ENCODE measurements around the gene ZMIZ2. TPM values are rescaled to one million over a fixed set of nuclear protein-coding genes. Genes with fewer than 3 reads are reported as not detected.

The ZMIZ2 gene
- total and polyA plus RNA-seq, 4 donors: 4.4 to 11.6 (median 7.7) TPM

- Histone ChIP-seq H3K4me1 (ENCODE audit: control insufficient read depth in 4 of 4, insufficient read depth in 4 of 4, low read length in 3 of 4) (peaks cover 9 to 57% (median 48%) of the 10 kb centered on the region in 4 donors), H3K27me3 (ENCODE audit: control insufficient read depth in 4 of 4, insufficient read depth in 4 of 4, low read length in 3 of 4) (no peaks in the 10 kb centered on the region), H3K36me3 (ENCODE audit: control insufficient read depth in 4 of 4, insufficient read depth in 3 of 4, low read depth in 1 of 4, low read length in 3 of 4) (peaks cover 9 to 56% (median 14%) of the 10 kb centered on the region in 4 donors), H3K9me3 (ENCODE audit: control insufficient read depth in 4 of 4, low read length in 3 of 4) (no peaks in the 10 kb centered on the region), H3K4me3 (ENCODE audit: low read depth in 1 of 3, low read length in 3 of 3) (no peak overlapping the region), H3K27ac (ENCODE audit: low read depth in 1 of 2, low read length in 2 of 2) (peak overlapping the region in 1 of 2 donors; percentile 56), H3K9ac (ENCODE audit: low read depth in 1 of 2, low read length in 2 of 2) (no peak overlapping the region)
- WGBS: 84% methylated on average over 17 of the region's 17 CpGs
- no peak for DNase-seq (ENCODE audit: low spot score)
- TF ChIP-seq ATF3 (IDR thresholded peaks at IDR 0.05) (no peak), HNF4A (conservative IDR thresholded peaks at IDR 0.05) (no peak), JUND (IDR thresholded peaks at IDR 0.05) (no peak), GABPA (IDR thresholded peaks at IDR 0.05 in 1 of 2, conservative IDR thresholded peaks at IDR 0.05 in 1 of 2) (no peak), MAX (IDR thresholded peaks at IDR 0.05) (no peak), HNF4G (IDR thresholded peaks at IDR 0.05) (no peak), RAD21 (IDR thresholded peaks at IDR 0.05) (no peak), FOXA2 (IDR thresholded peaks at IDR 0.05) (no peak), EGR1 (IDR thresholded peaks at IDR 0.05; ENCODE audit: low read depth in 2 of 2) (no peak), TAF1 (conservative IDR thresholded peaks at IDR 0.05) (no peak), NR2F2 (IDR thresholded peaks at IDR 0.05) (no peak), YY1 (IDR thresholded peaks at IDR 0.05) (no peak), SP1 (IDR thresholded peaks at IDR 0.05) (no peak)
- TF ChIP-seq, protein P1, sequence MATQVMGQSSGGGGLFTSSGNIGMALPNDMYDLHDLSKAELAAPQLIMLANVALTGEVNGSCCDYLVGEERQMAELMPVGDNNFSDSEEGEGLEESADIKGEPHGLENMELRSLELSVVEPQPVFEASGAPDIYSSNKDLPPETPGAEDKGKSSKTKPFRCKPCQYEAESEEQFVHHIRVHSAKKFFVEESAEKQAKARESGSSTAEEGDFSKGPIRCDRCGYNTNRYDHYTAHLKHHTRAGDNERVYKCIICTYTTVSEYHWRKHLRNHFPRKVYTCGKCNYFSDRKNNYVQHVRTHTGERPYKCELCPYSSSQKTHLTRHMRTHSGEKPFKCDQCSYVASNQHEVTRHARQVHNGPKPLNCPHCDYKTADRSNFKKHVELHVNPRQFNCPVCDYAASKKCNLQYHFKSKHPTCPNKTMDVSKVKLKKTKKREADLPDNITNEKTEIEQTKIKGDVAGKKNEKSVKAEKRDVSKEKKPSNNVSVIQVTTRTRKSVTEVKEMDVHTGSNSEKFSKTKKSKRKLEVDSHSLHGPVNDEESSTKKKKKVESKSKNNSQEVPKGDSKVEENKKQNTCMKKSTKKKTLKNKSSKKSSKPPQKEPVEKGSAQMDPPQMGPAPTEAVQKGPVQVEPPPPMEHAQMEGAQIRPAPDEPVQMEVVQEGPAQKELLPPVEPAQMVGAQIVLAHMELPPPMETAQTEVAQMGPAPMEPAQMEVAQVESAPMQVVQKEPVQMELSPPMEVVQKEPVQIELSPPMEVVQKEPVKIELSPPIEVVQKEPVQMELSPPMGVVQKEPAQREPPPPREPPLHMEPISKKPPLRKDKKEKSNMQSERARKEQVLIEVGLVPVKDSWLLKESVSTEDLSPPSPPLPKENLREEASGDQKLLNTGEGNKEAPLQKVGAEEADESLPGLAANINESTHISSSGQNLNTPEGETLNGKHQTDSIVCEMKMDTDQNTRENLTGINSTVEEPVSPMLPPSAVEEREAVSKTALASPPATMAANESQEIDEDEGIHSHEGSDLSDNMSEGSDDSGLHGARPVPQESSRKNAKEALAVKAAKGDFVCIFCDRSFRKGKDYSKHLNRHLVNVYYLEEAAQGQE (IDR thresholded peaks at IDR 0.05): no peak
Measured at GRCh38 chr7:44765579-44766415, 17.1 kb downstream of the ZMIZ2 start.

DNA sequence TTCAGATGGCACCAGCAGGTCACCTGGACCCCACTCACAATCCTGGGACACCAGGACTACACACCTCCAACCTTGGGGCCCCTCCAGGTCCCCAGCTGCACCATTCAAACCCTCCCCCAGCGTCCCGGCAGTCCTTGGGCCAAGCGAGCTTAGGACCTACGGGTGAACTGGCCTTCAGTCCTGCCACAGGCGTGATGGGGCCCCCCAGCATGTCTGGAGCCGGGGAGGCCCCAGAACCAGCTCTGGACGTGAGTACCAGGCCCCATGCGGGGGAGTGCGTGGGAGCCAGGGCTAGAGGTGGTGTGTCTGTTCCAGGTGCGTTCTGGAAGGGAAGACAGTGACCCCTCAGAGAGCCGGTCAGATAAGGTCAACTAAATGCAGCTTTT lies 17.8 kb downstream of the ZMIZ2 start:
- no peak for DNase-seq (ENCODE audit: low spot score)
- WGBS: 94% methylated on average over 11 of the region's 11 CpGs
- Histone ChIP-seq H3K4me3 (ENCODE audit: low read depth in 1 of 3, low read length in 3 of 3) (no peak overlapping the region), H3K36me3 (ENCODE audit: control insufficient read depth in 4 of 4, insufficient read depth in 3 of 4, low read depth in 1 of 4, low read length in 3 of 4) (peaks cover 8 to 50% (median 12%) of the 10 kb centered on the region in 4 donors), H3K9me3 (ENCODE audit: control insufficient read depth in 4 of 4, low read length in 3 of 4) (no peaks in the 10 kb centered on the region), H3K4me1 (ENCODE audit: control insufficient read depth in 4 of 4, insufficient read depth in 4 of 4, low read length in 3 of 4) (peaks cover 9 to 57% (median 48%) of the 10 kb centered on the region in 4 donors), H3K27ac (ENCODE audit: low read depth in 1 of 2, low read length in 2 of 2) (no peak overlapping the region), H3K27me3 (ENCODE audit: control insufficient read depth in 4 of 4, insufficient read depth in 4 of 4, low read length in 3 of 4) (no peaks in the 10 kb centered on the region), H3K9ac (ENCODE audit: low read depth in 1 of 2, low read length in 2 of 2) (no peak overlapping the region)
- TF ChIP-seq CTCF (IDR thresholded peaks at IDR 0.05; ENCODE audit: low read depth, low read length, missing input control): no peak
- TF ChIP-seq JUND (IDR thresholded peaks at IDR 0.05): no peak
- no peak for TF ChIP-seq SP1 (IDR thresholded peaks at IDR 0.05)
- no peak for TF ChIP-seq RXRA (IDR thresholded peaks at IDR 0.05)
- no peak for TF ChIP-seq RAD21 (IDR thresholded peaks at IDR 0.05)
- TF ChIP-seq TAF1 (conservative IDR thresholded peaks at IDR 0.05): no peak
- no peak for TF ChIP-seq HNF4A (conservative IDR thresholded peaks at IDR 0.05)
- no peak for TF ChIP-seq MAX (IDR thresholded peaks at IDR 0.05)
- no peak for TF ChIP-seq GABPA (IDR thresholded peaks at IDR 0.05 in 1 of 2, conservative IDR thresholded peaks at IDR 0.05 in 1 of 2)
- TF ChIP-seq, protein P1 (IDR thresholded peaks at IDR 0.05): no peak
- TF ChIP-seq FOXA1 (IDR thresholded peaks at IDR 0.05): no peak
- no peak for TF ChIP-seq ATF3 (IDR thresholded peaks at IDR 0.05)
- TF ChIP-seq, protein P2, sequence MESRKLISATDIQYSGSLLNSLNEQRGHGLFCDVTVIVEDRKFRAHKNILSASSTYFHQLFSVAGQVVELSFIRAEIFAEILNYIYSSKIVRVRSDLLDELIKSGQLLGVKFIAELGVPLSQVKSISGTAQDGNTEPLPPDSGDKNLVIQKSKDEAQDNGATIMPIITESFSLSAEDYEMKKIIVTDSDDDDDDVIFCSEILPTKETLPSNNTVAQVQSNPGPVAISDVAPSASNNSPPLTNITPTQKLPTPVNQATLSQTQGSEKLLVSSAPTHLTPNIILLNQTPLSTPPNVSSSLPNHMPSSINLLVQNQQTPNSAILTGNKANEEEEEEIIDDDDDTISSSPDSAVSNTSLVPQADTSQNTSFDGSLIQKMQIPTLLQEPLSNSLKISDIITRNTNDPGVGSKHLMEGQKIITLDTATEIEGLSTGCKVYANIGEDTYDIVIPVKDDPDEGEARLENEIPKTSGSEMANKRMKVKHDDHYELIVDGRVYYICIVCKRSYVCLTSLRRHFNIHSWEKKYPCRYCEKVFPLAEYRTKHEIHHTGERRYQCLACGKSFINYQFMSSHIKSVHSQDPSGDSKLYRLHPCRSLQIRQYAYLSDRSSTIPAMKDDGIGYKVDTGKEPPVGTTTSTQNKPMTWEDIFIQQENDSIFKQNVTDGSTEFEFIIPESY (IDR thresholded peaks at IDR 0.05): no peak
- TF ChIP-seq HNF4G (IDR thresholded peaks at IDR 0.05): no peak
- no peak for TF ChIP-seq EGR1 (IDR thresholded peaks at IDR 0.05; ENCODE audit: low read depth in 2 of 2)
